GM18505 (cell line): ENCODE data around the gene RABL2B.

ENCODE experiments used
- ATAC-seq: cut with Tn5 transposase; IDR thresholded peaks from one replicate; pipeline ENCODE4 v1.9.1; 2021; ENCODE audit not compliant: unreplicated experiment
- POLR2A ChIP-seq: IDR thresholded peaks from 4 replicates; pipeline ENCODE4 v1.6.1; 2011; ENCODE audit warnings: borderline replicate concordance; ENCODE audit not compliant: insufficient read depth, insufficient read length; ENCODE audit errors: extremely low read depth

RABL2B gene

DNA sequence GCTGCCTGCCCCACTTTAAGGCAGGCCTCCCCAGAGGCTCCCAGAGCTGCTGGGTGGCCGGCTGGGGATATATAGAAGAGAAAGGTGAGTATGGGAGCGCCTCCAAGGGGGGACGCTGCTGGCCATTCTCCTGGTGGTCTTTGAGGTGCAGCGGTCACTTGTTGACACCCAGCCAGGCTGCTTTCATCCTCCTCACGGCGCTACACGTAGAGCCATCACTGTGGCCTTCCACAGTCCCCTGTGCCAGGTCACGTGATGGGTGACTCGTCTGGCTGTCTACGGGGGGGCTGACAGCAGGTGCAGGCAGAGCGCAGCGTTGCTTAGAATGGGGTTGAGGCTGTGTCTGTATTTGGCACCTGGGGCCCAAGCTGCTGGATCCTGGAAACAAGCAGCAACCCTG lies 43.5 kb downstream of the RABL2B start:
- no peak for ATAC-seq

DNA sequence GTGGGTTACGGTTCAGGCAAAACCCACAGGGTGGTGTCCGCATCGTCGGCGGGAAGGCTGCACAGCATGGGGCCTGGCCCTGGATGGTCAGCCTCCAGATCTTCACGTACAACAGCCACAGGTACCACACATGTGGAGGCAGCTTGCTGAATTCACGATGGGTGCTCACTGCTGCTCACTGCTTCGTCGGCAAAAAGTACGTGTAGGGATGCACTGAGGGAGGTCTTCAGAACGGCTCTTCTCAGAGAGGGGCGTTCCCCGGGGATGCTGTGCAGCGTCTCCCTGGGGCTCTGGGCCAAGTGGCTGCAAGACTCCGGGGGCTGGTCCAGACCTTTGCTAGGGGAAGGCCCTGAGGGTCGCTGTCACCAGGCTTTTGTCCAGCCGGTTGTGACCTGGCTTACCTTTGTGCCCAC lies 44.2 kb downstream of the RABL2B start:
- no peak for ATAC-seq
- TF ChIP-seq POLR2A, result no peak

More for the DNA sequence above, 43.5 kb downstream of the RABL2B start:
- TF ChIP-seq POLR2A, result no peak

DNA sequence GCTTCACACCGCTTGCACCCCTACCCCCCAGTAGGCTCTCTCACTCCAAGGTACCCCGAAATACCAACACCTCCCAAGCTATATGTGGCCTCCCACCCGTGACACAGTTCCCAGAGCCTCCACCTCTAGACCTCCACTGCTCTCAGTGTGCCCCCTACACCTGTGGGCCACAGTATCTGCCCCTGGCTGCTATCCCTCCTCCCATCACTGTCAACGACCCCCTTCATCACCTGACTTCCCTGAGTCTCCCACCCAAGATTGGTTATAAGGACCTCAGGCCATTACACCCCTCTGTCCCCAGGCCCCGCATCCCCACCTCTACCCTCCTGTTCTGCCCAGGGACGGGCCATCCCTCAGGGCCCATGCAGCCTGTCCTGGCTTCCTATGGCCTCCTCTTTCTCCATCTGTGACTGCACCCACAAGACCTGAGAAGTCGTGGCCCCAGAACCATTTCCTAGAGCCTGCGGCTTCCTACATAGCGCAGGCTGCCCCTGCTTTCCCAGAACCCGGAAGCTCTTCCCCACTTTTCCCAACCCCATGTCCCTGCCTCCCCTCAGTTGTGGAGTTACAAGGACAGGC lies 44.7 kb downstream of the RABL2B start:
- TF ChIP-seq POLR2A, result no peak
- no peak for ATAC-seq

DNA sequence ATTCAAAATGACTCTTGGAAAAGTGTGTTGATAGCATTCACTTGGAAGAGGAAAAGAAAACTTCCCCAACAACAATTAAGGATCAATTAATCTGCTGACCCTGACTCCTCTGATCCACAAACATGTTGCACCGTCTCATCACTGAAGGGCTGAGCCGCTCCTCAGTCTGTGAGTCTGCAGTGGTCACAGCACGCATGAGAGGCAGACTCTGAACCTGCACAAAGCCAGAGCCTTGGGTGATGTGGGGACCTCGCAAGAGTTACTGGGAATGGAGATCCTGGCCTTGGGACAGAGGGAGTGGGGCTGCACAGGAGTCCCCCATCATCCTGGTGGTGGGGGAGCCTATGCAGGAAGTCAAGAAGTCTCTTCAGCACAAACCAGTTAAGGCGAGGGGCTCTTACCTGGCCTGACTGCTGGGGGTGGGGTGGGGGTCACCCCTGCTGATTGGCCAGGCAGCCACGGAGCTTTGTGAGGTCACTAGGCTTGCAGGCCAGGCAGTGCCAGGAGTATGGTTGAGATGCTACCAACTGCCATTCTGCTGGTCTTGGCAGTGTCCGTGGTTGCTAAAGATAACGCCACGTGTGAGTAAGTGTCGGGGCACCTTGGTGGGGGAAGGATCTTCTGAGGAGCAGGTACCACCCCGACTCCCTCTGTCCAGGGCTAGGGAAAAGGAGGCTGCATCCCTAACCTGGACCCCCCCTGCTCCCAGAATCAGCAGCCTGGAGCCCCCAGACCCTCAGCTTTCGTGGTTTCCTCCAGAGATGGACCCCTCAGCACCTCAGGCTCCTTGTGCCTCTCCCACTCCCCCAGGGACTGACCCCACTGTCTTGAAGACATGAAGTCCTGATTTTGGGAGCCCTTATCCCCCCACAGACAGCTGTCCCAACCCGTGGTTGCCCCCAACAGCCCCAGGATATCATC lies 45.4 kb downstream of the RABL2B start, which contains the start of gene ACR:
TSS of gene ACR (plus strand) at position 477 of the 921 bp plus-strand sequence. CDS start at position 509, 32 bp downstream.
- TF ChIP-seq POLR2A, result no peak
- ATAC-seq, result no peak

DNA sequence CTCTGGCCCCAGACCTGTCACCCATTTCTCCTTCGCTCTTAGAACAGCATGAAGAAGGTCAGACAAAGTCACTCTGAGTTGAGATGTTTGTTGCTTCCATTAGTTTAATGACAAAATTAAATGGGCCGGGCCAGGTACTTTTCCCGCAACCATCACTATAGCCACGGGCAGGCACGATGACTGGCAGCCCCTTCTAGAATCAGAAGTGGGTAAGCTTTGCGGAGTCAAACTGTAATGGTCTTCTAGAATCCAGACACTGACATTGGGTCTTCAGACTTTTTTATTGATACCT lies 47.8 kb downstream of the RABL2B start:
- ATAC-seq, result no peak
- TF ChIP-seq POLR2A, result no peak

DNA sequence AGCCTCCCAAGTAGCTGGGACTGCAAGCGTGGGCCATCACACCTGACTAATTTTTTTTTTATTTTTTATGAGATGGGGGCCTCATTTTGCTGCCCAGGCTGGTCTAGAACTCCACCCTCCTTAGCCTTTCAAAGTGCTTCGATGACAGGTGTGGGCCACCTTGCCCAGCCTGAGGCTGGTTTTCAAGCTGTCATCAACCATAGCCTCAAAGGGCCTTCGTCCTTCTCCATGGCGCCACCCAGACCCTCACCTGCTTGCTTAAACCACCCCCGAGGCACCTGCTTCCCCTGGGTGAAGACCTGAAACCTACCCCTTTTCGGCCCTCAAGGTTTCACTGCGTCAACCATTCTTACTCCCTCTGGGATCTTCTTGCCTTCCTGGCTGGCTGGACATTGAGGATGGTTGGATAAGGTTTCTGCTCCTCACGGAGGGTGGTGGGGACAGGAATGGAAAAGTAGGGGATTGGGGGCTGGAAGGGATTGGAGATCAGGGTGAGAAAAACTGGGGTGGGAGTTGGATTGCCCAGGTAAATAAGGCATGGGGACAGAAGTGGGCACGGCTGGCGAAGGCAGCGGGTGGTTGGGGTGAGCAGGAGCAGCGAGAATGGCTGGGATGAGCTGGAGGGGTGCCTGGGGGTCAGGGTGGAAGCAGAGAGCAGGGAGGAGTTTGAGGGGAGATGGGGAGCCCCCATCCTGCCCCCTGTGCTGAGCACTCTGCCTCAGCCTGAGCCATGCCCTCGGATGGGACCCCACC lies 48.3 kb downstream of the RABL2B start:
- no peak for TF ChIP-seq POLR2A
- ATAC-seq, result no peak

DNA sequence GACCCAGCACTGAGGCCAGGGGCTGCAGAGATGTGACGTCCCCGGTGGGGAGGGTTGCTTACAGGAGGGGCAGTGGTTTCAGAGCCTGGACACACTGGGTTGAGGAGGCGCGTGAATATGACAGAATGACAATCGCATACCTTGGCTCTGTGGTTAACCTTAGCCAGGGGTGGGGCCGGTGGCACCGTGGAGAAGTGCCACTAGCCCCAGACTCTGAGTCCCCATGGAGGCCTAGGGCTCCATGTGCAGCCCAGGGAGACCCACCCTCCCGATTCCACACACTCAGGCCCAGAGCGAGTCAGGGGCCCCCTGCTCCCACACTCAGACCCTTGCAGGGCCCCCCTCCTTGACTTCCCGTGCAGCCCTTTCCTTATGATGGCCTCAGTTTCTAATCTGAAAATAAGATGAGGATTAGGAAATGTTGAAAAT lies 49.1 kb downstream of the RABL2B start:
- no peak for TF ChIP-seq POLR2A

DNA sequence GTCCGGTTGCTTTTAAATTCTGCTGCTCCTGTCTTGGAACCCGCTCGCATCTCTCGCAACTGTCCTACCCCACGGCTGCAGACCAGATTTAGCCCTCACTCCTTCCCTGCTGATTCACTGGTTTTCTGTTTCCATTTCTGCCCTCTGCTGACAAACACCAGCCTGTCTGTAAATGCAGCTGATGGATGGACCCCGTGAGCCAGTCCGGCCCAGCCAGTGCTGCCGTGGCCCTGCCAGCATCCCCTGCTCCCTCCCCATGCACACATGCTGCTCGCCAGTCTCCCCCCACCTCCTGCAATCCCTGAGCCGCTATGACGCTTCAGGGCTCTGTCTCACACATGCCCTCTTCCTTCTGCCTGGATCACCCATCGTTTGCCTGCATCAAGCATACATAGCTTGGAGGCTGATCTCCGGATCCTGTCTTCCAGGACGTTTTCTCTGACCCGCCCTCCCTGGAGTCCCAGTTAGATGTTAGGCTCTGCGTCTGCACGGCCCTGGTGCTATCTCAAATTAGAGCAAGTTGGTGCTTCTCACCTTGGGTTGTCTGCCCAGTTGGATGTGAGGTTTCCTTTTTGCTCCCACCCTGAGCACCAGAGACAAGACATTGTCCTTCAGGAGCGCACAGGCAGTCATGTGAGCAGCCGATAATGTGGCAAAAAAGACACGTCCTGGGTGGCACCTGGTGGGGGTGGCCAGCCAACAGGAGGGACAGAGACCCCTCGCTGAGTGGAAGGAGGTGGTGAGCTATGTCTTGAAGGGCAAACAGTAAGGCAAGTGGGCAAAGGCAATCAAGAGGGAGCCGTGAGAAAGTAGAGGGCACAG lies 49.7 kb downstream of the RABL2B start:
- TF ChIP-seq POLR2A, result no peak
- ATAC-seq, result no peak

More for the DNA sequence above, 49.1 kb downstream of the RABL2B start:
- no peak for ATAC-seq

DNA sequence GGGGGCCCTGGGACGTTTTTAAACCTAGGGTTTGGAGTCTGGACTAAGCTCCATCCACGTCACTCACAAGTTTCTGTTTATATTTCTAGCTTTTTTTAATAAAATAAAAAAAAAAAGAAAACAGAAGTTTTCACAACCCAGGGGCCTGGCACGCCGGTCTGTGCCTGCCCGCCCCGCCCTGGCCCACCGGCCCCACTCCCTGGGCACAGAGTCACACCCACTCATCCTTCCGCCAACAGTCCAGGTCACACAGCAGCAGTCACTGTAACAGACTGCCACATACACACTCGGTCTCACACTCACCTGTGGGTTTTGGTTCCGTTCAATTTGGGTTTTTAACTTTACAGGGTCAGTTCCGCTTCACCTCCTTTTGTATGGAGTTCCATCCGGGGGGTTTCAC lies 50.8 kb downstream of the RABL2B start:
- TF ChIP-seq POLR2A, result no peak
- ATAC-seq, result no peak

DNA sequence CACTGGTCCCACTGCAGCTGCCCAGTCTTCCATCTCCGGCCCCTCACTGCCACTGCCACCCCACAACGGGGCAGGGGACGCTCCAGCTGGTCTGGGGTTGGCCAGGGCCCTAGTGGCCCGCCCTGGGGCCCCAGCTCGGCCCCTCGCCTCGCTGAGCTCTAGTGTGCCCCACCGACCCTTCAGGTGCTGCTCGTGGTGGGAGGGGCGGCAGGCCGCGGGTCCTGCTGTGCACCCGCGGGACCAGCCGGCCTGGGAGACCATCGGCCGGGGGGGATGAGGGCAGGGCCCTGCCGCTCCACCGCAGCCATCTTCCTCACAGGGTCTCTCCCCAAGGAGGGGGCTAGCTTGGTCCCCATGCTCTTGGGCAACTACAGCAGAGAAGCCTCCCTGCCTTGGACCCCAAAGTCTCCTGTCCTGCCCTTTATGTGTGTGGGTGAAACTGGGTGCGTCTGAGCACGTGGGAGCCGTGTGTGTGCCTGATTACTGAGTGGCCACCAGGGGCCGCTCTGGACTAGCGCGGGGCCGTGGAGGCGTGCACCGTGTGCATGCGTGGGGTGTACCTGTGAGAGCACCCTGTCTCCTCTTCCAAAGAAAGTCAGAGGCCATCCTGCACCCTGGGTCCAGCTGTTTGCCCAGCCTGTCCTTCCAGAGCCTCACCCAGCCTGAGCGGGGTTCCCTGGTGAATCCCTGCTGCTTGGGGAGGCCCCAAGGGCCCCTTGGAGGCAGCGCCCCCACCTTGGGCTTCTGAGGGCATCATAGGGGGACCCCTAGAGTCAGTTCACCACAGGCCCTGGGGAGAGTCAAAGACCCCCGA lies 51.4 kb downstream of the RABL2B start:
- no peak for TF ChIP-seq POLR2A
- ATAC-seq, result no peak

DNA sequence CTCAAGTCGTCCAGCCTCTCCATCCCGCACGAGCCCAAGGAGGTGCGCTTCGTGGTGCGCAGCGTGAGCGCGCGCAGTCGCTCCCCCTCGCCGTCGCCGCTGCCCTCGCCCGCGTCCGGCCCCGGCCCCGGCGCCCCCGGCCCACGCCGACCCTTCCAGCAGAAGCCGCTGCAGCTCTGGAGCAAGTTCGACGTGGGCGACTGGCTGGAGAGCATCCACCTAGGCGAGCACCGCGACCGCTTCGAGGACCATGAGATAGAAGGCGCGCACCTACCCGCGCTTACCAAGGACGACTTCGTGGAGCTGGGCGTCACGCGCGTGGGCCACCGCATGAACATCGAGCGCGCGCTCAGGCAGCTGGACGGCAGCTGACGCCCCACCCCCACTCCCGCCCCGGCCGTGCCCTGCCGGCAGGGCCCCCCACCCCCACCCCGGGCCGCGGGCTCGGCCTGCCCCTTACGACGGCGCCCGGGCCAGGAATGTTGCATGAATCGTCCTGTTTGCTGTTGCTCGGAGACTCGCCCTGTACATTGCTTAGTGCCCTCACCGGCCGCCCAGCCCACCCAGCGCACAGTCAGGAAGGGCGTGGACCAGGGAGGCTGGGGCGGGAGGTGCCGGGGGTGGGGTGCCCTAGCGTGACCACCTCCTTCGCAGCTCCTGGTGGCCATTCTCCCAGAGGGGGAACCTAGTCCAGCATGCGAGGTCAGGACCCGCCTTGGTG lies 52.3 kb downstream of the RABL2B start:
- no peak for TF ChIP-seq POLR2A
- no peak for ATAC-seq
